HG02943 (cell line): Measurements from ENCODE around the gene ZMIZ1.

Source experiments
- ATAC-seq: cut with Tn5 transposase; IDR thresholded peaks from one replicate; pipeline ENCODE4 v1.9.1; 2021; ENCODE audit warnings: mild to moderate bottlenecking, low read depth, moderate library complexity; ENCODE audit not compliant: unreplicated experiment

The ZMIZ1 gene

DNA sequence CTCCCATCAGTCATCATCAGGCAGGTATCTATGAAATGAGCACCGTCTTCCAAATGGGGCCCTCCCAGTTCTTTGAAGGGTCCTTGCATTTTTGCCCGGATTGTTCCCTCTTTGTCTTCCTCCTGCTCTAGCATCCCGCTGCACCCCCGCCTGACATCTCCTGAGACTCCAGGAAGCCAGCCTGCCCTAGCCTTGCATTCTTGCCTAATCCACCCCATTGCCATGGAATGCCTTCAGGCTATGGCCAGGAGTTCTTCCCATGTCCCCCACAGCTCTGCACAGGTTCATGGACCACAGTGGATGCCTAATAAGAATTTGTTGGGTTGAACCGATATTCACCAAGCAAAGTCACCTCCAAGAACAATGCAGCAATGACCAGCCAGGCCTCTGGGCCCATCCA is 62.1 kb downstream of the ZMIZ1 start:
- no peak for ATAC-seq

DNA sequence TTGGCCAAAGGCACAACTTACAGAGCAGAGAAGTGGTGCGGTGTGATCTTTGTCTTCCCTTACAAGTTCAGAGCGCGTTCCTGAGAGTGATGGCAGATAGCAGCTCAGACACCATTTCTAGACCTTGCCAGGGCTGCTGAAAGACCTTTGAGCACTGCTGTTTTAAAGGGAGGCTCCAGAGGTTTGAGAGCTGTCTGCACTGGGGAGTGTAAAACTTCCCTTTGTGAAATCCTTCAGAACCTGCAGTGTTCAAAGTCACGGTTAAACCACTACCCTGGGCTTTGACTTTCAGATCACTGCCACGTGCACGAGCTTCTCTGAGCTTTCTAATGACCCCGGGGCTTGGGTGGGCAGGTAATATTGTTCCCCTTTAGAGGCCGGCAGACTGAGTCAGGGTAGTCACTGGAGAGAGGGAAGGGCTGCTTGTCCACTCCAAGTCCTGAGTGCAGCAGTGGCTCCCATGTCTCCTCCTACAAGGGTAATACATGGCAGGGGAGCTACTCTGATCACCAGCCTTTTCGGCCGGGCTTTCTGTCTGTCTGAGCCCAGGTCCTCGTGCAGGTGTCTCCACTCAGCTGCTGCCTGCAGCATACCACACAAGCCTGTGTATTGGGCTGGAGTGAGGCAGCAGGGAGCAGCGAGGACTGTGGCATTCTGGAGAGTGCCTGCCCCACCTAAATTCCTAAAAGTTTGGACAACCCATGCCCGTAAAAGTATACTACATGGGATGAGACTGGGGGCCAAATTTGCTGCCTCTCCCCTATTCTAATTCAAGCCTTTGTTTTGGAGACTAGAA is 63.3 kb downstream of the ZMIZ1 start:
- ATAC-seq, result no peak

DNA sequence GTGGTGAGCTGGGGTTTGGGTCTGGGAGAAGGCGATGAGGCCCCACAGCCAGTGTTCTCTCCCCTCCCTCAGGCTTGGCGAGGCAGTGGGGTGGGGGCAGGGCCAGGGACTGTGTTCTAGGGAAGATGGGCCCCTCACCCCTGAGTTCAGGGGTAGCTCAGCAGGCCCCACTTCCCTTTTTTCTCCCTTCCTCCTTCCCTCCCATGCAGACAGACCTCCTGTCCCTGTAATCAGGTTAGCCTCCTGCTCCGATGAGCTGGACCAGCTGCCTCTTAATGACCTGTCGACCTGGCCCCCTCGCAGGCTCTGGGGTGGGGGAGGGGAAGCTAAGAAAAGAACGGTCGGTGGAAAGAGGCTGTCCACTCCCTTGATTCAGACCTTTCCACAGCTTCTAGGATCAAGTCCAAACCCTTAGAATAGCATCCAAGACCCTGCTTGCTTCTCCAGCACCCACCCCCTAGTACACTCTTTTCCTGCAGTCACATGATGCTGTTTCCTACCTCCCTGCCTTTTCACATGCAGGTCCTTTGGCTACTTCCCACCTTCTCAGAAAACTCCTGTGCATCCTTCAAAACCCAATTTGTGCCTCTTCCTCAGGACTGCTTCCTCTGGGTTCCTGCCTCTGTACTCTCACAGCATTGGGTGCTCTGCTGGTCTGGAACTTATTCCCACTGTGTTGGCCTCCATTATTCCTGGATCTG is 64.1 kb downstream of the ZMIZ1 start:
- no peak for ATAC-seq

DNA sequence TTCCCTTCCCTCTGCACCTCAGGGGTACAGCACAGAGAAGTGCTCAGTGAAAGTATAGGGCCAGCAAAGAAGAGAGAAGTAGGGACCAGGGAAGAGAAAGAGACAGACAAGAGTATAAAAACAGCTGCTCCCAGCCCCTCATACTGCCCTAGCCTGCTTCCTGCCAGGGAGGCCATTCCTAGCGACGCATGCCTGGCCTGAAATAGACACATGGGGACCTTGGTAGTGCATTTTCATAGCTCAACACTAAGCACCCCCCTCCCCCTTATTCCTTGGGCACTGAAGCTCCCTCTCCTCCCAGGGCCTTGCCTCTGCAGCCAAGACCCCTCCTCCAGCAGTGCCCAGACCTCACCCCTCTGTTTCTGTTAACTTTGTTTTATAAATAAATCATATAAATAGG is 64.7 kb downstream of the ZMIZ1 start:
- ATAC-seq, result no peak

DNA sequence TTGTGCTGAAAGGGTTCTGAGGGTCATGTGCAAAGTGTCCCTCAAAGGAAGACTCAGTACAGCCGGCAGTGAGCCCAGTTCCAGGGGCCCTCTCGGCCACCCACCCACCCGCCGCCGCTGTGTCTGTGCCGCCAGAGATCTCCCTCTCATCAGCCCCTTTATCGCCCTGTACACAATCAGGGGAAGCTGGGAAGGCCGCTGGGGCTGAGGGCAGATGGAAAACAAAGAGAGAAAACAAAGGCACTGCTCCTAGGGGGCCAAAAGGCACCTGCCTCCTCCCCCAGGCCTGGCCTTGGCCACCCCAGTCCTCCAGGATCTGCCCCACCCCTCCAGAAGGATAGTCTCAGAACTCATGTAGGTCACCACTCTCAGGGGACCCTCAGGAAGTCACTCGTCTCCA is 67.0 kb downstream of the ZMIZ1 start:
- ATAC-seq, result no peak

DNA sequence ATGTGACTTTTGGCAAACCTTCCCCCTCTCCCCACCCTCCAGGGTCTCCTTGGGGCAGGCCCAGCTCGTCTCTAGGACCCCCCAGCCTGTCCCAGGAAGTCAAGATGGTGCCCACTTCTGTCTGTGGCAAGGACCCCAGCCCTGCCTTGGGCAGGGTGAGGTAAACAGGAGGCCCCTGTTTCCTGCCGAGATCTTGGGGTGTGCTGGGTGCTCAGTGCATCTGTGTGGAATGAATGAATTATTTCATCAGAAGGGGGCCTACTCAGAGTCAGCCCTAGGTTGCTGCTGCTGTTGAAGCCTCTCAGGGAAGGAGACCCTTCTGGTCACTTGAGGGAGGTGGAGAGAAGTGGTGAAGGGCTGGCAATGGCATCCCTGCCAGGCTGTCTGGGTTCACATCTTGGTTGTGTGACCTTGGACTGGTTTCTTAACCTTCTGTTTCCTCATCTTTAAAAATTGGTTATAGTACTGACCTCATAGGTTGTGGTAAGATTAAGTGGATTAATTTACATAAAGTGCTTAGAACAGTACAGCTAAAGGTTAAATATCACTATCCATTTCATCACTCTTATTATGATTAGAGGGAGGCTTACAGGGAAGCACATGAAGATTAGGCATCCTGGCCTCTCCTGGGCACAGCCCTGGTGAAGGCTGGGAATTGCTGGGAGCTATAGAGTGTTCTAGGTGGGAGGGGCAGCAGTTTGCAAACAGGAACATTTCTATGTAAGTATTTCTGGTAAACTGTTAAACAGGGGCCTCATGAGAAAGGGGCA is 67.7 kb downstream of the ZMIZ1 start:
- no peak for ATAC-seq

DNA sequence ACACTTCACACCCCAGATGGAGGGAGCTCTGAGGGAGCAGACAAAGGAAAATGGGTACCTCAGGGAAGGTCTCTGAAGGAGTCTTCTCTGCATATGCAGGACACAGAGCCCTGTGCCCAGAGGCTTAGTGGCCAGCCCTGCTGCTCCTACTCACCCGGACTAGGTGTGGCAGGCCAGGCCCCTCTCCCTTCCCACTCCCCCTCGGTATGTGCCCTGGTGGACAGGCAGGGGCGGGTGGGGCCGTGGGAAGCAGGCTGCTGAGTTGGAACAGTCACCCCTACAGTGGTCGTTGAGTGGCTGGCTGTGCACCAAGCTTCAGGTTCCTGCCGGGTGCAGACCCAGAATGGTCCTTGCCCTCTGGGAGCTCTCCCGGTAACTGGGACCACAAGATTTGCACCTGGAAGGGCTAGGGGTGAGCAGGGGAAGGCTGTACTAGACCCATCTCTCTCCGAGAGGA is 68.6 kb downstream of the ZMIZ1 start:
- ATAC-seq, result peak; percentile 22

DNA sequence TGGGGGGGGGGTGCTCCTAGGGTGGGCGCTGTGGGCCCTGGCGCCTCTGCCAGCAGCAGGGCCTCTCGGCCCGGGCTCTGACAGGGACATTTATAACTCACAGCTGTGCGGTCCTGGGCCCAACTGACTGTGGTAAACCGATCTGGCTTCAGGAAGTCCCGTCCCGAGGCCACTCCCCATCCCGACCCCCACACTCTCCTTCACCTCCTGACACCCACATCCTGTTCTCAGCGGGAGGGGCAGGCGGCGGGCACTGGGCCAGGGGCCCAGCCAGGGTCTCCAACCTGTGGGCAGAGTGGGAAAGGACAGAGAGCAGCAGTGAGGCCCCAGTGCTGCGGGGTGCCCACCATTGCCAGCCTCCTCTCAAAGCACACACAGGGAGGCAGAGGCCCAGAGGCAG is 69.1 kb downstream of the ZMIZ1 start:
- peak; percentile 80 for ATAC-seq

DNA sequence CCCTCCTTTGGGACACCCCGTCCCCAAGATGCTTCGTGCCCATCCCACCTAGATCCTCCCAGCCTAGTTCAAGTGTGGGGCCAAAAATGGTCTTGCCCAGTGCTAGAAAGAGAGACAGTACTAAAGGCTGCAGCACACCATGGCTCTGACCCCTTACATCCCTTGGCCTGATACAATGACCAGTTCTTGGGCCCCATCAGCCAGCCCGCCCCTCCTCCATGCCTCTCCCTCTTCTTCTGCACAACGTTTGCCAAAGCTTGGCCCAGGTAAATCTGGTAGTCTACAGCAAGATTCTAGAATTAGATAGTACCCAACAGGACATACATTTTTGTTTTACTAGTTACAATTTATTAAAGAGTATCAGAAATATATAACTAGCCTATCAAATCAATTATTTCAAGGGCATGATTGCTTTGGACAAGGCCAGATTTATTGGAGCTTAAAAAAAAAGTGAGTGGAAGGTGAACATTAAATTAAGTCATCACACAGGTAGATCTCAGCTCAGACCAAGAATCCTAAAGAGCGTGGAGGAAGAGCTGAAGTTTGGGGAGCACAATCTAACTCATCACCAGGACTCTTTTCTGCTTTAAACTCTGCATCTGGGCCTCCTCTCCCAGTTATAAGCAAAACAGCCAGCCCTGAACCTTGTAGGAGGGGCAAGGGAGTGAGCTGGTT is 69.8 kb downstream of the ZMIZ1 start:
- no peak for ATAC-seq

DNA sequence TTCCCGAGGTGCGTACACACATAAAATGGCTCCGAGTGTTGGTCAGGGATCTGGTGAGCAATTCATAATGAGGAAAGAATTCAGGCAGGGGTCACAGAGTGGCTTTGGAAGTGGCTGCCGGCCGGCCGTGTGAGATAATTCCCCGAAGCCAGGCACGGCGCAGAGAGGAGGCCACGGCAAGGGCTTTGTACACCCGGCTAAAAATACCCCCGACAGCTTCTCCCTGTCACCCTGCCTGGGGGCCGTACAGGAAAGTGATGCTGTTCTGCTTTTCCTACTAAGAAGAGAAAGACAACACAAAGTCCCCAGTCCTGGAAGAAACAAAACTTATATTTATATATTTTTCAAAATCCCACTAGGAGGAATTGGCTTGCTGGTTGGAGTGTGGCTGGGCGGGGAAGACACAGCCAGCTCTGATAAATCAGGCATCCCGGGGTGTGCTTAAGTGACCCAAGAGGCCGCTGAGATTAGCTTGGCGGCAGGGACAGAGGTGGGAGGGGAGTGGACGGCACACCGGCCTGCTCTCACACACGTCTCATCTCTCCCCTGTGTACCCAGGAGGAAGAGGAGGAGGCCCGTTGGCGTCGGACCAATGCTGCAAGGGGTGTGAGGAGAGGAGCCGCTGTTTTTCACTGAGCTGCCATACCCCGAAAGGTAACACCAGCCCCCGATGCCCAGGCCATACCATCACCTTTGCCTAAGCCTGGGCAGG is 70.5 kb downstream of the ZMIZ1 start:
- no peak for ATAC-seq

DNA sequence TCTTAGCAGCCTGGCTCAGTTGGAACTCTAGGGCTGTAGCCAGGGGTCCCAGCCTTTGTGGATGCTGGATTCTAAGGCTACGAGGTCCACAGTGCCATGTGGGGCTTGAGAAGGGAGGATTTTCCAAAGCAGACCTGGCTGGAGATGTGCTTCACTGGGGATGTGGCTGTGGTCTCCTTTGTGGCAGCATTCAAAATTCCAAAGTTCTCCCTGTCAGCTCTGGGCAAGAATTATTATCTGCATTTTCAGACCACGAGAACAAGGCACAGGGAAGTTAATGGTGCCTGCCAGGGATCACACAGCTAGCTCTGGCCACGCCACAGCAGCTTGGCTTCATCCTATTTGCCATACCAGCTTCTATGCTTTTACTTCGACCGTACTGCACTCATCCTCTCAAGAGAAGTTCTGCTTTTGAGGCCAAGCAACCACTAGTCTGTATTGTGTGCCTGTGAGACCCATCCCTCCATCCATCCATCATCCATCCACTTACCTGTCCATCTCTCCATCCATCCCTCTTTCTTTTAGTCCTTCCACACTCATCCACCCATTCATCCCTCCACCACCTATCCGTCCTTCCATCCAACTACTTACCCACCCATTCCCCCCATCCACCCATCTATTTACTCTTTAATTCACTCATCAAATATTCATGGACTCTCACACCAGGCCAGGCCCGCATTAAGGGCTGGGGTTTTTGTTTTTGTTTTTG is 71.5 kb downstream of the ZMIZ1 start:
- ATAC-seq, result no peak

DNA sequence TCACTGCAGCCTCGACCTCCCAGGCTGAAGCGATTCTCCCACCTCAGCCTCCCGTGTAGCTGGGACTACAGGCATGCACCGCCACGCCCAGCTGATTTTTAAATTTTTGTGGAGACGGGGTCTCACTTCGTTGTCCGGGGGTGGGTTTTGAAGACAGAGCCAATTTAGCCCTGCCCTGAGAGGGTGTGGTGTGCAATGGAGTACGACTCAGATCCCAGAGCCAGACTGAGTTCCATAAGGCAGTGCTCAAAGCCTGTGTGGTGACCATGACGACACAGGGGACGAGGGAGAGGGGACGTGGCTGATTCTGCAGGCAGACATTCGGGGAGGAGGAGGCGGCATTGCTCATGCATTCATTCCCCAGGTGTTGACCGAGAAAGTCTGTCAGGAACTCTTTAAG is 72.1 kb downstream of the ZMIZ1 start:
- ATAC-seq, result no peak

DNA sequence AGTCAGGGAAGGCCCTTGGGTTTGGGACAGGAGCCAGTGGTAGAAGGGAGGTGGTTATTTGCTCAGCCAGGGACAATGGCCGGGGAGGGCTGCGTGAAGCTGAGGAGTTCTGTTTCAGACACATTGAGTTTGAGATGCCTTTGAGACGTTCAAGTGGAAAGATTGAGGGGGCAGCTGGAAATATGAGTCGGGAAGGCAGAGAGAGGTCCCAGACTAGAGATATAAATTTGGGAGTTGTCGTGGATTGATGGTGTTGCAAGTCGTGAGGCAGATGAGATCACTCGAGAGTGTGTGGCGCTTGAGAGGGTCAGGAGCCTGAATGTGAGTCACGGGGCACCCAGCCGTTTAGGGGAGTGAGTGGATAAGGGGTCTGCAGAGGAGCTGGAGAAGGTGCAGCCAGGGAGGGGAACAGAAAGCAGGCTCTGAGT is 73.3 kb downstream of the ZMIZ1 start:
- no peak for ATAC-seq

DNA sequence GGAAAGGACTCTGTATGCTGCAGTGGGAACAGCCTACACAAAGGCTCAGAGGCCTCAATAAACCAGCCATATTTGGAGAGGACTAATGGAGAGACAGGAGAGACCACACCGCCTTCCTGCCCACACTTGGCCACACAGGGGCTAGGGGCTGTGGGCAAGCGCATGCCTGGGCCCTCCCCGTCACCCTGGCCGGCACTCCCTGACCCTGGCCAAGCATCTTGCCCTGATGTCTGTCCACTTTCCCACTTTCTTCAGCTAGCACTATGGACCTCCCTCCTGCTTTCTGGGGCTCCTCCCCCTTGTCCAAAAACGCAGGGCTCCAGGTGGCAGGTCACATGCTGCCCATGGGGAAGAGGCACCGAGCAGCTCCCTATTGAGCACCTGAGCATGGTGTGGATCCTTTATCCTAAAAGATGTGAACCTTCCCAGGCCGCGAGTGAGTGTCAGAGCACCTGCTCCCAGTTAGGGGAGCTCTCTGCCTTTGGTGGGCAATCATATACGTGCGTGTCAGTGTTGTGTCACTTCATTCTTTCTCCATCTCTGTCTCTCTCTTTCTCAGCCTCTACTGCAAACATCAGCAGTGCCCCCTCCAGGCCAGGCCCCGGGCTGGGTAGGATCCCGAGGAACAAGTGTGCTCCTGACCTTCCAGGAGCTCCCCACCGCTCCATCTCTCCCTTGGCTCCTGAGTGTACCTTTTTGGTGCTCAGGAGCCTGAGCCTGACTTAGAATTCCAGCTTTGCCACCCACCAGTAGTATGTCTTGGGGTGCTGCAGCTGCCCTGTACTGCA is 74.0 kb downstream of the ZMIZ1 start:
- ATAC-seq, result no peak

DNA sequence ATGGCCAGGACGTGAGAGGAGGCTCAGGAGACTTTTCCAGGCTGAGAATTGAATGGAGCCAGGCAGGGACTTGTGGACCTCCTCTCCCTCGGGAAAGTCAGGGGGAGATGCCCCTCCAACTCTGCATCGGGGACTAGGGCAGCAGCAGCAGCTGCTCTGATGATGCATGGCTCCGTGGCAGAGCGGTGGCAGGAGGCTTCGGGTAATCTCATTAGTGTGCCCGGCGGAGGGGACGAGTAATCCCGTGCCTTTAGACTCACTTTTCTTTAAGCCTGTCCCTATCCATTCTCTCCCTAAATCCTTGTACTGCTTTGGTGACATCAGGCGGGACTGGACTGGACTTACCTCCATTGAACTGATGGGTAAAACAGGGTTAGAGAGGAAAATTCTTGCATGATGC is 75.1 kb downstream of the ZMIZ1 start:
- ATAC-seq, result no peak

DNA sequence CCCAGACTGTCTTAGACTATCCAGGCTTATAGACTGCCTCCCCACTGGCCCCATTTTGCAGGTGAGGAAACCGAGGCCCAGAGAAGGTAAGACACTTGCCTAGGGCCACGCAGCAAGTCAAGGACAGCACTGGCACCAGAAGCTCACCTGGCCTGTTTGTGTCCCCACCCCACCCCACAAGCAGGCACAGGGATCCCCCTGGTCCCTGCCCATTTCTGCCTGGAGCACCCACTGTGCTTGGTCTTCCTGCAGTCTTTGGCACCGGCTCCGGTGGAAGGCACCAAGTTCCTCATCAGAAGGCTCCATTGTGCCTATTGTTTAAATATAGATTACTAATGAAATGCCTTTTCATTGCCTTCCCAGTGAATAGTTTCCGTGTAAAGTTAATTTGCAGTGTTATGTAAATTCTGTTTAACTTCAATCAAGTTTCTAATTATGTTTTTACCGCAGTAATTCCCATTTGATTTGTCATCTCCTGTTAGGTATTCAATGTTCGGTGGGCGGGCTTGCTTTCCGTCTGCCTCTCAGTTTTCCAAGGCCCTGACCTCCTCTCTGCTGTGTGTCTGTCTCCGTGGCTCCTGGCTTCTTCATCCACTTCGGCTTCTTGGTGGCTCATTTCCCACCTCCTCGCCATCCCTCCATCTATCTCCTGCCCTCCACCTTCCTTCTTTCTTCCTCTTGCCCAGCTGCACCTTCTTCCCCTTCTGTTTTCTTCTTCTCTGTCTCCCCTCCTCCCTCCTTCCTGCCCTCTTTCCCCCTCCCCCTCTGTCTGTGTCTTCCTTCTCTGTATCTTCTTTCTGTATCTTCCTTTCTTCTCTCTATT is 75.8 kb downstream of the ZMIZ1 start:
- ATAC-seq, result no peak

DNA sequence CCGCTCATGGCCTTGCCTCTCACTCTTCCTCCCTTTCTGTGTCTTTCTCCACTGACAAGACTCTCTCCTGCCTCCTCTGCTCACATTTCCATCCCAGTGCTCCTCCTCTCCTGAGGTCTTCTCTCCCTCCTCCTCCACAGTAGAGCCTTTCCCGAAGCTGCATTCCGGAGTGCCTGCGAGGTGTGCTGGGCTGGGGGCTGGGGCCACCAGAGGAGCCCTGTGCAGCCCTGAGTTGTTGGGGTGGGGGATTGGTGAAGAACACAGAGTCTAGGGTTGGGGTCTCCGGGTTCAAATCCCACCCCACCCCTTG is 76.4 kb downstream of the ZMIZ1 start:
- ATAC-seq, result no peak
